ENCODE results near the gene MAP3K5.

The MAP3K5 gene, protein sequence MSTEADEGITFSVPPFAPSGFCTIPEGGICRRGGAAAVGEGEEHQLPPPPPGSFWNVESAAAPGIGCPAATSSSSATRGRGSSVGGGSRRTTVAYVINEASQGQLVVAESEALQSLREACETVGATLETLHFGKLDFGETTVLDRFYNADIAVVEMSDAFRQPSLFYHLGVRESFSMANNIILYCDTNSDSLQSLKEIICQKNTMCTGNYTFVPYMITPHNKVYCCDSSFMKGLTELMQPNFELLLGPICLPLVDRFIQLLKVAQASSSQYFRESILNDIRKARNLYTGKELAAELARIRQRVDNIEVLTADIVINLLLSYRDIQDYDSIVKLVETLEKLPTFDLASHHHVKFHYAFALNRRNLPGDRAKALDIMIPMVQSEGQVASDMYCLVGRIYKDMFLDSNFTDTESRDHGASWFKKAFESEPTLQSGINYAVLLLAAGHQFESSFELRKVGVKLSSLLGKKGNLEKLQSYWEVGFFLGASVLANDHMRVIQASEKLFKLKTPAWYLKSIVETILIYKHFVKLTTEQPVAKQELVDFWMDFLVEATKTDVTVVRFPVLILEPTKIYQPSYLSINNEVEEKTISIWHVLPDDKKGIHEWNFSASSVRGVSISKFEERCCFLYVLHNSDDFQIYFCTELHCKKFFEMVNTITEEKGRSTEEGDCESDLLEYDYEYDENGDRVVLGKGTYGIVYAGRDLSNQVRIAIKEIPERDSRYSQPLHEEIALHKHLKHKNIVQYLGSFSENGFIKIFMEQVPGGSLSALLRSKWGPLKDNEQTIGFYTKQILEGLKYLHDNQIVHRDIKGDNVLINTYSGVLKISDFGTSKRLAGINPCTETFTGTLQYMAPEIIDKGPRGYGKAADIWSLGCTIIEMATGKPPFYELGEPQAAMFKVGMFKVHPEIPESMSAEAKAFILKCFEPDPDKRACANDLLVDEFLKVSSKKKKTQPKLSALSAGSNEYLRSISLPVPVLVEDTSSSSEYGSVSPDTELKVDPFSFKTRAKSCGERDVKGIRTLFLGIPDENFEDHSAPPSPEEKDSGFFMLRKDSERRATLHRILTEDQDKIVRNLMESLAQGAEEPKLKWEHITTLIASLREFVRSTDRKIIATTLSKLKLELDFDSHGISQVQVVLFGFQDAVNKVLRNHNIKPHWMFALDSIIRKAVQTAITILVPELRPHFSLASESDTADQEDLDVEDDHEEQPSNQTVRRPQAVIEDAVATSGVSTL (N-terminal part only)

GRCh38 chr6:136792410-136793262 is at the start of gene MAP3K5:
Gene MAP3K5 (minus strand): TSS chr6:136792477. CDS start chr6:136792157, 320 bp downstream.
- peak within 1 kb of the TSS; percentile 82 to 97 (median 92) for H3K4me2 ChIP-seq
- peaks cover 0 to 24% (median 0%) of the 10 kb centered on the region in 11 experiments; a peak in 4 of 22 replicates for H4K20me1 ChIP-seq
- H3K36me3 ChIP-seq, result peaks cover 0 to 20% (median 8%) of the 10 kb centered on the region in 11 experiments; a peak in 13 of 22 replicates
- peak within 1 kb of the TSS; percentile 73 to 92 (median 90) for H3K27ac ChIP-seq
- H3K9ac ChIP-seq, result peak within 1 kb of the TSS; percentile 76 to 94 (median 88)
- TF ChIP-seq Cebpa-rat (IDR thresholded peaks at IDR 0.05), result no peak
- no peaks in the 10 kb centered on the region for H3K27me3 ChIP-seq
- peaks cover 24 to 46% (median 38%) of the 10 kb centered on the region in 10 experiments for H3K4me1 ChIP-seq
- peaks cover 0 to 19% (median 6%) of the 10 kb centered on the region in 11 experiments; a peak in 11 of 22 replicates for H3K9me3 ChIP-seq (replicated peaks in 1 of 11)
- peak within 1 kb of the TSS; percentile 77 to 99 (median 84) for H3K4me3 ChIP-seq

DNA sequence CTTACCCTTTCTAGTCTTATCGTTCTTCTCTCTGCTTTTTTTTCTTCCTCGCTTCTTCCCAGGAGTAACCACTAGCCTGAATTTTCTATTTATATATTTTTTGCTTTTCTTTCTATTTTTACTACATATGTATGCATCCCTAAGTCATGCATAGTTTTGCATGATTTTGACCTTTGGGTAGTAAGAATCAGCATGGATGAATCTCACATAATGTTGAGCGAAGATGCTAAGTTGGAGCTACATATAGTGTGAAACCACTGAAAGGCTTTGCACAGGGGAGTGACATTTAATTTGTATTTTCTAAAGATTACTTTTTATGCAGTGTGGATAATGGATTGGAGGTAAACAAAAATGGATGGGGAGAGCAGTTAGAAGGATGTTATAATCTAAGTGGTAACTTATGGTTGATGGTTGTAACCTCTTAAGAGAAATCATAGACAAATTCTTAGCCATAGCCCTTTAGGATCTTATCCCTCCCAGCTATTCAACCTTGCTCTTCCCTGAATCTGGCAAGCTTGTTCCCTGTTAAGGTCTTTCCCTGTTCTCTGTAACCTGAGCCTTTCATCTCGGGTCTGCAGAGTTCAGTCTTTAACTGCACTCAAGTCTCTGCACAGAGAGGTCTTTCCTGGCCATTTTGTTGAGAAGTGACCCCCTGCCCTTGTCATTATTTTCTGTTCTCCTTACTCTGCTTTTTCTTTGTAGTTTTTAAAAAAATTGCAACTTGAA is 48.2 kb upstream of the MAP3K5 start:
- Histone ChIP-seq H3K9me3 (replicated peaks in 1 of 11) (no peaks in the 10 kb centered on the region), H3K4me1 (no peaks in the 10 kb centered on the region), H3K27me3 (no peaks in the 10 kb centered on the region), H4K20me1 (no peaks in the 10 kb centered on the region; a peak in 1 of 22 replicates), H3K9ac (no peak overlapping the region), H3K4me3 (no peak overlapping the region), H3K36me3 (peaks cover 0 to 14% (median 4%) of the 10 kb centered on the region in 11 experiments; a peak in 3 of 22 replicates), H3K4me2 (no peak overlapping the region), H3K27ac (no peak overlapping the region)
- TF ChIP-seq Cebpa-rat (IDR thresholded peaks at IDR 0.05), result no peak

- H3K27me3 ChIP-seq, result no peaks in the 10 kb centered on the region
- H3K36me3 ChIP-seq, result peaks cover 52 to 86% (median 64%) of the 10 kb centered on the region in 11 experiments
- H3K4me2 ChIP-seq, result no peak overlapping the region
- H3K27ac ChIP-seq, result no peak overlapping the region
- TF ChIP-seq Cebpa-rat (IDR thresholded peaks at IDR 0.05), result no peak
- peak overlapping the region in 7 of 10 experiments; percentile 8 to 51 (median 24); a peak in 5 of 20 replicates for H3K4me3 ChIP-seq
- H3K9me3 ChIP-seq (replicated peaks in 1 of 11), result peaks cover 39 to 57% (median 51%) of the 10 kb centered on the region in 11 experiments
- no peak overlapping the region for H3K9ac ChIP-seq
- H4K20me1 ChIP-seq, result no peaks in the 10 kb centered on the region
- H3K4me1 ChIP-seq, result peaks cover 0 to 8% (median 5%) of the 10 kb centered on the region in 10 experiments; a peak in 7 of 20 replicates
These were observed 39.7 kb upstream of the MAP3K5 start for GRCh38 chr6:136831873-136832562.

GRCh38 chr6:136826216-136826615 is 33.9 kb upstream of the MAP3K5 start:
- Histone ChIP-seq H3K4me3 (no peak overlapping the region), H3K27ac (no peak overlapping the region), H3K9me3 (replicated peaks in 1 of 11) (peaks cover 16 to 24% (median 21%) of the 10 kb centered on the region in 11 experiments), H3K4me1 (peaks cover 7 to 21% (median 17%) of the 10 kb centered on the region in 10 experiments; a peak in 16 of 20 replicates), H3K4me2 (no peak overlapping the region), H3K36me3 (peaks cover 24 to 64% (median 40%) of the 10 kb centered on the region in 11 experiments), H3K9ac (no peak overlapping the region), H3K27me3 (no peaks in the 10 kb centered on the region), H4K20me1 (no peaks in the 10 kb centered on the region)
- no peak for TF ChIP-seq Cebpa-rat (IDR thresholded peaks at IDR 0.05)

- TF ChIP-seq Cebpa-rat (IDR thresholded peaks at IDR 0.05), result no peak
These were observed 30.9 kb upstream of the MAP3K5 start for GRCh38 chr6:136823128-136823660.

DNA sequence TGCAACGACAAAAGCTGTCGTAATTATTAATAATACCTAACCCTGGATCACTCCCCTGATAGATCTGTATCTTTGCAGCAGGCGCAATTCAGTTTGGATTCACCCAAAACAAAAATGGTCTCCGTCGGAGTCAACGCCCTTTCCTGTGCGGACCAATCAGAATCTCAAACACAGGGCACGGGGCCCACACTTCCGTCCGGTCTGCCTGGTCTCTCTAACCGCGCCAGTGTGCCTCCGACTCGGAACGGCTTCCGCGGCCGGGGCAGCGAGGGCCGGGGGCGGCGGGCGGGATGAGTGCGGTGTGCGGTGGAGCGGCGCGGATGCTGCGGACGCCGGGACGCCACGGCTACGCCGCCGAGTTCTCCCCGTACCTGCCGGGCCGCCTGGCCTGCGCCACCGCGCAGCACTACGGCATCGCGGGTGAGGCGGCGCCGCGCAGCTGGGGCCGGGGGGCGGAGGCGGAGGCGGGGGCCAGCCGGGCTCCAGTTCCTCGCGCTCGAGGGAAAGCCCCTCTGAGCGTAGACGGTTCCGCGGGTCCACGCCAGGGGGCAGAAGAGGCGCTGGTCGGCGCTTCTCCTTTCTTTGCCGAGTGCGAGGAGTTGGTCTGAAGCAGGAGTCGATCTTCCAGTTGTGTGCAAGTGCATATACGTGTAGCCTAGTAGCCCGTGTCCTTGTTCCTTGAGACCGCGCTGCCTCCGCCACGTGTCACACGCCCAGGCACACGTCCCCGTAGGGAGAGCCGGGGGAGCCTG is 30.3 kb upstream of the MAP3K5 start, which contains the start of gene PEX7:
TSS of gene PEX7 (plus strand) at position 217 of the 752 bp plus-strand sequence. CDS start at position 291, 74 bp downstream.
- TF ChIP-seq Cebpa-rat (IDR thresholded peaks at IDR 0.05), result no peak

More at GRCh38 chr6:136823128-136823660, 30.9 kb upstream of the MAP3K5 start:
- peak overlapping the region; percentile 81 to 96 (median 89); a peak in 21 of 22 replicates for H3K9ac ChIP-seq
- peak overlapping the region; percentile 80 to 93 (median 87); a peak in 20 of 22 replicates for H3K27ac ChIP-seq
- H3K4me3 ChIP-seq, result peak overlapping the region; percentile 64 to 77 (median 70)
- no peaks in the 10 kb centered on the region for H3K27me3 ChIP-seq
- peaks cover 7 to 17% (median 14%) of the 10 kb centered on the region in 10 experiments; a peak in 16 of 20 replicates for H3K4me1 ChIP-seq
- no peaks in the 10 kb centered on the region for H3K9me3 ChIP-seq (replicated peaks in 1 of 11)
- peak overlapping the region; percentile 64 to 88 (median 81) for H3K4me2 ChIP-seq
- H4K20me1 ChIP-seq, result no peaks in the 10 kb centered on the region
- H3K36me3 ChIP-seq, result peaks cover 0 to 34% (median 19%) of the 10 kb centered on the region in 11 experiments; a peak in 14 of 22 replicates

More for the DNA sequence above, 30.3 kb upstream of the MAP3K5 start, which contains the start of gene PEX7:
- peak within 1 kb of the TSS; percentile 81 to 96 (median 89) for H3K9ac ChIP-seq
- peak within 1 kb of the TSS; percentile 66 to 89 (median 83) for H3K4me2 ChIP-seq
- H3K27ac ChIP-seq, result peak within 1 kb of the TSS; percentile 80 to 93 (median 87)
- peak within 1 kb of the TSS; percentile 64 to 77 (median 70) for H3K4me3 ChIP-seq
- no peaks in the 10 kb centered on the region for H3K27me3 ChIP-seq
- no peaks in the 10 kb centered on the region for H4K20me1 ChIP-seq
- no peaks in the 10 kb centered on the region for H3K9me3 ChIP-seq (replicated peaks in 1 of 11)
- peaks cover 7 to 15% (median 13%) of the 10 kb centered on the region in 10 experiments; a peak in 16 of 20 replicates for H3K4me1 ChIP-seq
- H3K36me3 ChIP-seq, result peaks cover 0 to 30% (median 19%) of the 10 kb centered on the region in 11 experiments; a peak in 14 of 22 replicates
